Endothelial cell of umbilical vein (primary cell): ENCODE results near the gene GAS7.

Experiments
- CTCF ChIP-seq, 2 donors: IDR thresholded peaks; 1 replicate in 1 of 2; 2 replicates in 1 of 2; pipeline ENCODE4 v1.5.1; 2011; ENCODE audit warnings: low read length in 2 of 2, mild to moderate bottlenecking in 2 of 2, moderate library complexity in 2 of 2, control low read depth in 1 of 2, inconsistent platforms in 1 of 2, low read depth in 1 of 2; ENCODE audit not compliant: insufficient read depth in 1 of 2; ENCODE audit errors: extremely low read depth in 1 of 2
- EZH2 ChIP-seq: IDR thresholded peaks from 2 replicates; pipeline ENCODE4 v1.6.1; 2012; ENCODE audit warnings: borderline replicate concordance, low read depth, mild to moderate bottlenecking, moderate library complexity, low read length, inconsistent platforms; ENCODE audit not compliant: severe bottlenecking
- MAX ChIP-seq: IDR thresholded peaks from 2 replicates; pipeline ENCODE4 v1.6.1; 2011; ENCODE audit not compliant: insufficient read depth, insufficient read length
- POLR2A ChIP-seq: IDR thresholded peaks from 2 replicates; pipeline ENCODE4 v1.6.1; 2012; ENCODE audit warnings: low read depth, mild to moderate bottlenecking, control low read depth, low read length
- POLR2AphosphoS5 ChIP-seq: IDR thresholded peaks from 2 replicates; pipeline ENCODE4 v1.6.1; 2012; ENCODE audit warnings: low read depth, mild to moderate bottlenecking, control low read depth, low read length, moderate library complexity; ENCODE audit not compliant: insufficient read depth

GRCh38 chr17:9874722-9875121 lies 323.7 kb downstream of the GAS7 start:
- TF ChIP-seq MAX (no peak), POLR2A (no peak), CTCF (IDR thresholded peaks at IDR 0.05; ENCODE audit: extremely low read depth in 1 of 2, insufficient read depth in 1 of 2, low read depth in 1 of 2, low read length in 2 of 2) (no peak), EZH2 (no peak), POLR2AphosphoS5 (no peak)
